HUES64 (cell line): ENCODE results near the gene ZNF699.
"Not testable (repeated sequence)": the region's sequence is repeated elsewhere in the genome, so short reads cannot be mapped to it uniquely, and the experiment has no call there.

Experiments
- H3K27ac ChIP-seq: 2 replicates; pipeline ENCODE4 v1.7.0; 2013; ENCODE audit warnings: low read depth, low read length, inconsistent platforms
- H3K27me3 ChIP-seq: 2 replicates; pipeline ENCODE4 v1.6.1; 2013; ENCODE audit warnings: mild to moderate bottlenecking, low read length; ENCODE audit not compliant: insufficient read depth
- H3K36me3 ChIP-seq: 2 replicates; pipeline ENCODE4 v1.6.1; 2013; ENCODE audit warnings: mild to moderate bottlenecking, low read length; ENCODE audit not compliant: insufficient read depth
- H3K4me1 ChIP-seq: 2 replicates; pipeline ENCODE4 v1.6.1; 2013; ENCODE audit warnings: mild to moderate bottlenecking, low read length, moderate library complexity; ENCODE audit not compliant: insufficient read depth
- H3K4me3 ChIP-seq: 2 replicates; pipeline ENCODE4 v1.5.1; 2013; ENCODE audit warnings: mild to moderate bottlenecking, low read length, moderate library complexity
- H3K9ac ChIP-seq: 2 replicates; pipeline ENCODE4 v1.6.1; 2013; ENCODE audit warnings: mild to moderate bottlenecking, low read depth, low read length
- H3K9me3 ChIP-seq: 2 replicates; pipeline ENCODE4 v1.6.1; 2013; ENCODE audit warnings: low read depth, low read length; ENCODE audit not compliant: insufficient read depth
- WGBS: fragments of 150-250, 120-280 bp; methylation state at CpG from one replicate; pipeline ENCODE4 v1.1.7; 2013; ENCODE audit warnings: missing lambda C conversion rate; 5-methylcytosine and 5-hydroxymethylcytosine counted together

Gene ZNF699

DNA sequence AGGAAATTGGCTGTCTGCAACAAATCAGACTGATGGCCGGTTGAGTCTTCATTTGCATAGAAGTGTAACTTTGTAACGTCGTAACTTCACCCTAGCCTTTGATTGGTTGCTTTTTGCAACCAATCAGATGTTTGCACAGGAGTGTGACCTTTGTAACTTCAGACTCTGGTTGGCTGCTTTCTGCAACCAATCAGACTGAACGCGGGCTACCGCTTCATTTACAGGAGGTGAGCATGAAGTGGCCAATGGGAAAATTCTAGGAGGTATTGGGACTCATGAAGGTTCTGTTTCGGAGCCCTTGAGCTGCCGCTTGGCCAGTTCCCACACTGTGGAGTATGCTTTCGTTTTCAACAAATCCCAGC lies 13.9 kb upstream of the ZNF699 start:
- Histone ChIP-seq H3K9ac (0 out of 2 replicates have a peak overlapping the region, but pooled peaks have one; percentile 17), H3K36me3 (peaks cover 21% of the 10 kb centered on the region), H3K9me3 (peaks cover 45% of the 10 kb centered on the region), H3K27me3 (no peaks in the 10 kb centered on the region), H3K27ac (peak overlapping the region; percentile 74; the same call in 1 of the 2 replicates), H3K4me1 (no peaks in the 10 kb centered on the region), H3K4me3 (peak overlapping the region; percentile 76)
- WGBS = 27% methylated on average over 9 of the region's 9 CpGs

DNA sequence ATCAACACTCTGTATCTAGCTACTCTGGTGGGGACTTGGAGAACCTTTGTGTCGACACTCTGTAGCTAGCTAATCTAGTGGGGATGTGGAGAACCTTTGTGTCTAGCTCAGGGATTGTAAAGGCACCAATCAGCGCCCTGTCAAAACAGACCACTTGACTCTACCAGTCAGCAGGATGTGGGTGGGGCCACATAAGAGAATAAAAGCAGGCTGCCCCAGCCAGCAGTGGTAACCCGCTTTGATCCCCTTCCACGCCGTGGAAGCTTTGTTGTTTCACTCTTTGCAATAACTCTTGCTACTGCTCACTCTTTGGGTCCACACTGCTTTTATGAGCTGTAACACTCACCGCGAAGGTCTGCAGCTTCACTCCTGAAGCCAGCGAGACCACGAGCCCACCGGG lies 12.6 kb upstream of the ZNF699 start:
- H3K27ac ChIP-seq, H3K9ac ChIP-seq, H3K27me3 ChIP-seq, H3K4me1 ChIP-seq, H3K4me3 ChIP-seq: not testable (repeated sequence)
- Histone ChIP-seq H3K36me3 (peaks cover 10% of the 10 kb centered on the region; the same call in 1 of the 2 replicates), H3K9me3 (peaks cover 38% of the 10 kb centered on the region)
- WGBS = 97% methylated on average over 10 of the region's 10 CpGs

DNA sequence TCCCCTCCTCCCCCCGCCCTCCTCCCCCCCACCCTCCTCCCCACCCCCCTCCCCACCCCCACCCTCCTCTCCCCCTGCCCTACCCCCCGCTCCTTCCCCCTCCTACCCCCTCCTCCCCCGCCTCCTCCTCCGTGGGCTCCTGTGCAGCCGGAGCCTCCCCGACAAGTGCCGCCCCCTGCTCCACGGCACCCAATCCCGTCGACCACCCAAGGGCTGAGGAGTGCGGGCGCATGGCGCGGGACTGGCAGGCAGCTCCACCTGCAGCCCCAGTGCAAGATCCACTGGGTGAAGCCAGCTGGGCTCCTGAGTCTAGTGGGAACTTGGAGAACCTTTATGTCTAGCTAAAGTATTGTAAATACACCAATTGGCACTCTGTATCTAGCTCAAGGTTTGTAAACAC lies 12.1 kb upstream of the ZNF699 start:
- 96% methylated on average over 12 of the region's 14 CpGs for WGBS
- not testable (repeated sequence) for H3K27ac ChIP-seq, H3K4me3 ChIP-seq, H3K27me3 ChIP-seq, H3K9ac ChIP-seq, H3K36me3 ChIP-seq, H3K4me1 ChIP-seq
- peaks cover 36% of the 10 kb centered on the region for H3K9me3 ChIP-seq

DNA sequence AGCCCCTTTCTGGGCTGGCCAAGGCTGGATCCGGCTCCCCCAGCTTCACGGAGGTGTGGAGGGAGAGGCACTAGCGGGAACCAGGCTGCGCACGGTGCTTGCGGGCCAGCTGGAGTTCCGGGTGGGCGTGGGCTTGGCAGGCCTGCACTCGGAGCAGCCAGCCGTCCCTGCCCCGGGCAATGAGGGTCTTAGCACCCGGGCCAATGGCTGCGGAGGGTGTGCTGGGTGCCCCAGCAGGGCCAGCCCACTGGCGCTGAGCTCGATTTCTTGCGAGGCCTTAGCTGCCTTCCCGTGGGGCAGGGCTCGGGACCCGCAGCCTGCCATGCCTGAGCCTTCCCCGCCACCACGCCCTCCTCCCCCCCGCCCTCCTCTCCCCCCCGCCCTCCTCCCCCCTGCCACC lies 11.7 kb upstream of the ZNF699 start:
- 94% methylated on average over 17 of the region's 23 CpGs for WGBS
- H3K36me3 ChIP-seq = peaks cover 4% of the 10 kb centered on the region; the same call in 1 of the 2 replicates
- H3K27ac ChIP-seq = no peak overlapping the region

DNA sequence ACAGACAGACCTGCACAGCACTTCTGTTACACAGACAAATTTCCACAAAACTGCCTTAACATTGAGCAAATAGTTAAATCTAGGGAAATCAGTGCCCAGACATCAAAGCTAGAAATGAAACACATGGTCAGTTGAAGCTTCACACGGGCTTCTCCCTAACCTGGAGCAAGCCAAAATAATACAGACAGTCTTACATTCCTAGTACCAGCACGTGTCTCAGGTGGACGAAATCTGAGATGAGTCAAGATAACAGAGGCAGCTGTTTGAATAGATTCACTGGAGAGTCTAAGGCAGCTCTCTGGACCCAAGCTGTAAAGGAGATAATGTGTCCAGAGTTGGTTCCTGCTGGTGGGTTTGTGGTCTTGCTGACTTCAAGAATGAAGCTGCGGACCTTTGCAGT lies 4.1 kb upstream of the ZNF699 start:
- H3K27me3 ChIP-seq = no peaks in the 10 kb centered on the region
- WGBS = 76% methylated on average over 4 of the region's 4 CpGs
- no peak overlapping the region for H3K4me3 ChIP-seq
- H3K36me3 ChIP-seq = no peaks in the 10 kb centered on the region
- H3K27ac ChIP-seq = no peak overlapping the region
- H3K9me3 ChIP-seq = peaks cover 37% of the 10 kb centered on the region
- no peaks in the 10 kb centered on the region for H3K4me1 ChIP-seq
- no peak overlapping the region for H3K9ac ChIP-seq

More for the DNA sequence above, 11.7 kb upstream of the ZNF699 start:
- Histone ChIP-seq H3K4me3 (no peak overlapping the region), H3K9ac (no peak overlapping the region), H3K9me3 (peaks cover 32% of the 10 kb centered on the region), H3K4me1 (no peaks in the 10 kb centered on the region), H3K27me3 (no peaks in the 10 kb centered on the region)

DNA sequence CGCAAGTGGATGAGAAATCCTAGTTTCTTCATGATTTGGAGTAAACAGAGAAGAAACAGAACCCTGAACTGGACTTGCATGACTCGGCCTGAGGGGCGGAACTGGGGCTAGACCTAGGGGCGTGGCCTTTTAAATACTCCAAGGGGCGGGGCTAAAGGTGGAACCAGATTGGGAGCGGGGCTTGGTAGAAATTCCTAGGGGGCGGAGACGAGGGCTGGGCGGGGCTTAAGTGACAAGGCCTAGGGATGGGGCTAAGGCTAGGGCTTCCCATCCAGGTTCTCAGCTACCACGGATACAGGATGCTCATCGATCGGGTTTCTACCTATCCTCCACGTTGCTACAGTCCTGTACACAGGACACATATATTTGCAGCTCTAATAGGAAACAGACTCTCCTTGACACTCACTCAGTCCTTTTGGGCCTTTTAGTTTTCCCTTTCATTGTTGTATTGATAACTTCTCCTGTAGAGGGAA lies 372 bp upstream of the ZNF699 start:
- Histone ChIP-seq H3K9me3 (peaks cover 26% of the 10 kb centered on the region), H3K27ac (peak overlapping the region; percentile 92), H3K4me3 (peak overlapping the region; percentile 80), H3K4me1 (no peaks in the 10 kb centered on the region), H3K9ac (peak overlapping the region; percentile 72), H3K36me3 (no peaks in the 10 kb centered on the region), H3K27me3 (no peaks in the 10 kb centered on the region)
- 4% methylated on average over 13 of the region's 13 CpGs for WGBS

DNA sequence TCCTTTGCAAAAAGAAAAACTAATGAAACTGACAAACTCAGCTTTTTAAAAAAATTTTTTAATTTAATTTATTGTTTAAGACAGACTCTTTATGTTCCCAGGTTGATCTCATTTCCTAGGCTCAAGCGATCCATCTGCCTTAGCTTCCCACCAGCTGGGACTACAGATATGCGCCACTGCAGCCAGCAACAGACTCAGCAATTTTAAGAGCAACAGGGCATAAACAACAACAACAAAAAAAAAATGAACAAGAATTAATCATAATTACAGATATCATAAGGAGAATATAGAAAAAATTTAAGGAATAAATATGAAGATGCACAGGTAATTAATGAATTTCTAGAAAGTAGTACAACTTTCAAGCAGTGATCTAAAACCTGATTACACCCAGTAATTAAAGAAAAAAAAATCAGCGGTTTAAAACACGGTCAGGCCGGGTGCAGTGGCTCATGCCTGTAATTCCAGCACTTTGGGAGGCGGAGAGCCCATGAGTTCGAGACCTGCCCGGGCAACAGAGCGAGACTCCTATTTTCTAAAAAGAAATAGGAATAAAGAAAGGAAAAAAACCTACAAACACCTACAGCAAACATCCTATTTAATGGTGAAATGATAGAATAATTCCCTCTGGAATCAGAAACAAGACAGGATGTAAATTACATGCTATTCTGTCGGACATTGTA lies 1.4 kb downstream of the ZNF699 start:
- H3K9ac ChIP-seq = no peak overlapping the region
- no peaks in the 10 kb centered on the region for H3K27me3 ChIP-seq
- no peaks in the 10 kb centered on the region for H3K4me1 ChIP-seq
- no peak overlapping the region for H3K27ac ChIP-seq
- 80% methylated on average over 7 of the region's 10 CpGs for WGBS
- H3K4me3 ChIP-seq = peak overlapping the region; percentile 80
- H3K9me3 ChIP-seq = peaks cover 31% of the 10 kb centered on the region
- peaks cover 7% of the 10 kb centered on the region; the same call in 1 of the 2 replicates for H3K36me3 ChIP-seq

DNA sequence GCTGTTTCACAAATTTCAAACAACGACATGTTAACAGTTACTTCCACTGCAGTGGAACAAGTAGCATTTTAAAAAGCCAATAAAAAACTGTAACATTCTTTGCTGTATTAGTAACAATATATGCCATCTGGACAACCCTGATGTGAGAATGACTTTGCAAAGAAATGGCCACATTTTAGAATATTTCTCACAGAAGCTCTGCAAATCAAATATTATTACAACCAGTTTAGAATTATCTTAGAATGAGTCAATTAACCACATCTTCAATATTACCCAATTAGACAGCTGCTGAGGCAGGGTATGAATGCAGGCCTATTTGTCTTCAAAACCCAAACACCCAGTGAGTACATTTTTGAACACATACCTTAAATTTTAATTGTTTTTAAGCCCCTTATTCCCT lies 3.2 kb downstream of the ZNF699 start:
- 100% methylated on average over 1 of the region's 1 CpG for WGBS
- no peaks in the 10 kb centered on the region for H3K27me3 ChIP-seq
- no peak overlapping the region for H3K27ac ChIP-seq
- no peak overlapping the region for H3K9ac ChIP-seq
- H3K4me3 ChIP-seq = no peak overlapping the region
- peaks cover 23% of the 10 kb centered on the region for H3K36me3 ChIP-seq
- no peaks in the 10 kb centered on the region for H3K4me1 ChIP-seq
- H3K9me3 ChIP-seq = peaks cover 35% of the 10 kb centered on the region

DNA sequence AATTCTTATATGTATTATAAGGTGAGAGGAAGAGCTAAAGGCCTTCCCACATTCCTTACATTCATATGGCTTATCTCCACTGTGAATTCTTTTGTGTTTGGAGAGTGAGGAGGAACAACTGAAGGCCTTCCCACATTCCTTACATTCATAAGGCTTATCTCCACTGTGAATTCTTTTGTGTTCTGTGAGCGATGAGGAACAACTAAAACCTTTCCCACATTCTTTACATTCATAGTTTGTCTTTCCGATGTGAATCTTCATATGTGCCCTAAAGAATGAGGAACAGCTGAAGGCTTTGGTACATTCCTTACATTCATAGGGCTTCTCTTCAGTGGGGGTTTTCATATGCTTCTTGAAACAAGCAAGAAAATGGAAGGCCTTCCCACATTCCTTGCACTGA lies 13.3 kb downstream of the ZNF699 start:
- Histone ChIP-seq H3K27ac (peak overlapping the region; percentile 12; the same call in 1 of the 2 replicates), H3K36me3 (peaks cover 53% of the 10 kb centered on the region), H3K9ac (no peak overlapping the region), H3K4me3 (no peak overlapping the region), H3K27me3 (no peaks in the 10 kb centered on the region), H3K9me3 (peaks cover 94% of the 10 kb centered on the region), H3K4me1 (no peaks in the 10 kb centered on the region)
- WGBS = 95% methylated on average over 2 of the region's 2 CpGs

DNA sequence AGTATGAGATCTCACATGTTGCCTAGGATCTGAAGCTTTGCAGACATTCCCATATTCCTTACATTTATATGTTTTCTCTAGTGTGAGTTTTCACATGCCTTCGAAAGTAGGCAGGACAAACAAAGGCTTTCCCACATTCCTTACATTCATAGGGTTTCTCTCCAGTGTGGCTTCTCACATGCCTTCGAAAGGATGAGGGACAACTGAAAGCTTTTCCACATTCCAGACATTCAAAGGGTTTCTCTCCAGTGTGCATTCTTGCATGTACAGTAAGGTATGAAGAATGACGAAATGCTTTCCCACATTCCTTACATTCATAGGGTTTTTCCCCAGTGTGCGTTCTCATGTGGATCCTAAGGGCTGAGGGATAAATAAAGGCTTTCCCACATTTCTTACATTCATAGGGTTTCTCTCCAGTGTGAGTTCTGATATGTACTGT lies 14.2 kb downstream of the ZNF699 start:
- Histone ChIP-seq H3K4me1 (no peaks in the 10 kb centered on the region), H3K27ac (no peak overlapping the region; the same call in 1 of the 2 replicates), H3K9ac (no peak overlapping the region), H3K4me3 (no peak overlapping the region), H3K9me3 (peaks cover 94% of the 10 kb centered on the region), H3K36me3 (peaks cover 44% of the 10 kb centered on the region), H3K27me3 (no peaks in the 10 kb centered on the region)
- 97% methylated on average over 2 of the region's 4 CpGs for WGBS

DNA sequence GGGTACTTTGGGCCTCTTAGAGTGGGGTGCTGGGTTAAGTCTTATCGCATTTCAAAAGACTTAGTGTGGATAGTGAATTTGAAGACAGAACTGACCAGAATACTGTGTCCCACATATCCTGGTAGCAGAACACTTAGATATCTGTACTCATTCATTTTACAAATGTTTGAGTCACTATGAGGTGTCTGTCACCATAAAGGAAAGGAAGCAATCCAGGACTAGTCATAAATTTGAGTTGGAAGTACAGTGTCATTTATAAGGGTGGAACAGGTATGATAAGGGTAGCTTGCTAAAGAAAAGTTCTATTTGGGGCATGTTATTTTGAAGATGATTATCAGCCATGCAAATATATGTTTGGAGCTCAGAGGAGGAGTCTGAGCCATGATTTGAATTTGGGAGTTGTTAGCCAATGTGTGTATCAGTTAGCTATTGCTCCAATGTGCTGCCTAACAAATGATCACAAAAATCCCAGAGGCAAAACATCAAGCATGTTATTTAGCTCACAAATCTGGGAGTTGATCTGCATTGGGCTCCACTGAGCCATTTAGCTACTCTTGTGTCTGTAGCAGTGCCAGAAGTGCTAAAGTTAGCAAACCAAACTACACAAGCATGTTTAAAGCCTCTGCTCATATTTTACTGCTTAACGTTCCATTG lies 20.3 kb downstream of the ZNF699 start:
- H3K36me3 ChIP-seq = peaks cover 7% of the 10 kb centered on the region; the same call in 1 of the 2 replicates
- 100% methylated on average over 2 of the region's 2 CpGs for WGBS
- H3K27ac ChIP-seq = no peak overlapping the region
- peaks cover 88% of the 10 kb centered on the region for H3K9me3 ChIP-seq
- no peak overlapping the region for H3K4me3 ChIP-seq
- no peaks in the 10 kb centered on the region for H3K4me1 ChIP-seq
- no peak overlapping the region for H3K9ac ChIP-seq
- no peaks in the 10 kb centered on the region for H3K27me3 ChIP-seq
